ENCODE results near the gene CMKLR1.

GRCh38 chr12:108298761-108299275 lies 40.3 kb downstream of the CMKLR1 start:
- TF ChIP-seq CTCF (IDR thresholded peaks at IDR 0.05), result no peak
- no peak for TF ChIP-seq POLR2A (IDR thresholded peaks at IDR 0.05)
- no peak for TF ChIP-seq EP300 (IDR thresholded peaks at IDR 0.05)
